ENCODE data around the gene MAGEC2.

MAGEC2 gene

GRCh38 chrX:142204522-142205433 lies at the start of gene MAGEC2:
Gene MAGEC2, minus strand, starts transcription at chrX:142205290. Its CDS starts 1,303 bp downstream, at chrX:142203987.
- no peak for DNase-seq (ENCODE audit: low read depth in 2 of 2)
- no peak for TF ChIP-seq CTCF (IDR thresholded peaks at IDR 0.05; ENCODE audit: low read depth, low read length)
- H3K4me3 ChIP-seq (replicated peaks in 1 of 2; ENCODE audit: low read depth in 2 of 2, low read length in 2 of 2), result no peak within 1 kb of the TSS

- no peak for TF ChIP-seq CTCF (IDR thresholded peaks at IDR 0.05; ENCODE audit: low read depth, low read length)
- DNase-seq (ENCODE audit: low read depth in 2 of 2), result peak in 1 of 2 donors; percentile 0
- H3K4me3 ChIP-seq (replicated peaks in 1 of 2; ENCODE audit: low read depth in 2 of 2, low read length in 2 of 2), result no peak overlapping the region
Measured at GRCh38 chrX:142251680-142252079, 46.6 kb upstream of the MAGEC2 start.

- TF ChIP-seq CTCF (IDR thresholded peaks at IDR 0.05; ENCODE audit: low read depth, low read length), result no peak
- DNase-seq (ENCODE audit: low read depth in 2 of 2), result no peak
- H3K4me3 ChIP-seq (replicated peaks in 1 of 2; ENCODE audit: low read depth in 2 of 2, low read length in 2 of 2), result no peak overlapping the region
Measured at GRCh38 chrX:142251202-142251601, 46.1 kb upstream of the MAGEC2 start.

GRCh38 chrX:142250502-142250901 lies 45.4 kb upstream of the MAGEC2 start:
- H3K4me3 ChIP-seq (replicated peaks in 1 of 2; ENCODE audit: low read depth in 2 of 2, low read length in 2 of 2), result no peak overlapping the region
- no peak for TF ChIP-seq CTCF (IDR thresholded peaks at IDR 0.05; ENCODE audit: low read depth, low read length)
- DNase-seq (ENCODE audit: low read depth in 2 of 2), result no peak

- no peak for DNase-seq (ENCODE audit: low read depth in 2 of 2)
- H3K4me3 ChIP-seq (replicated peaks in 1 of 2; ENCODE audit: low read depth in 2 of 2, low read length in 2 of 2), result no peak overlapping the region
- no peak for TF ChIP-seq CTCF (IDR thresholded peaks at IDR 0.05; ENCODE audit: low read depth, low read length)
Measured at GRCh38 chrX:142249721-142250120, 44.6 kb upstream of the MAGEC2 start.

GRCh38 chrX:142244568-142244967 lies 39.5 kb upstream of the MAGEC2 start:
- no peak for DNase-seq (ENCODE audit: low read depth in 2 of 2)
- no peak for TF ChIP-seq CTCF (IDR thresholded peaks at IDR 0.05; ENCODE audit: low read depth, low read length)
- no peak overlapping the region for H3K4me3 ChIP-seq (replicated peaks in 1 of 2; ENCODE audit: low read depth in 2 of 2, low read length in 2 of 2)
